ENCODE data around the gene CASP4.

GRCh38 chr11:104997288-104997687, 28.9 kb upstream of the CASP4 start:
- TF ChIP-seq, protein P1, sequence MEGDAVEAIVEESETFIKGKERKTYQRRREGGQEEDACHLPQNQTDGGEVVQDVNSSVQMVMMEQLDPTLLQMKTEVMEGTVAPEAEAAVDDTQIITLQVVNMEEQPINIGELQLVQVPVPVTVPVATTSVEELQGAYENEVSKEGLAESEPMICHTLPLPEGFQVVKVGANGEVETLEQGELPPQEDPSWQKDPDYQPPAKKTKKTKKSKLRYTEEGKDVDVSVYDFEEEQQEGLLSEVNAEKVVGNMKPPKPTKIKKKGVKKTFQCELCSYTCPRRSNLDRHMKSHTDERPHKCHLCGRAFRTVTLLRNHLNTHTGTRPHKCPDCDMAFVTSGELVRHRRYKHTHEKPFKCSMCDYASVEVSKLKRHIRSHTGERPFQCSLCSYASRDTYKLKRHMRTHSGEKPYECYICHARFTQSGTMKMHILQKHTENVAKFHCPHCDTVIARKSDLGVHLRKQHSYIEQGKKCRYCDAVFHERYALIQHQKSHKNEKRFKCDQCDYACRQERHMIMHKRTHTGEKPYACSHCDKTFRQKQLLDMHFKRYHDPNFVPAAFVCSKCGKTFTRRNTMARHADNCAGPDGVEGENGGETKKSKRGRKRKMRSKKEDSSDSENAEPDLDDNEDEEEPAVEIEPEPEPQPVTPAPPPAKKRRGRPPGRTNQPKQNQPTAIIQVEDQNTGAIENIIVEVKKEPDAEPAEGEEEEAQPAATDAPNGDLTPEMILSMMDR (conservative IDR thresholded peaks at IDR 0.05 in 1 of 2, IDR thresholded peaks at IDR 0.05 in 1 of 2; ENCODE audit: extremely low read depth in 1 of 2, insufficient read depth in 1 of 2, low read depth in 1 of 2, low read length in 2 of 2), result peak in 1 of 2 donors; percentile 37
- no peak for TF ChIP-seq EZH2 (IDR thresholded peaks at IDR 0.05; ENCODE audit: borderline replicate concordance, low read length)
